ENCODE results near the gene YBEY.

Gene YBEY

DNA sequence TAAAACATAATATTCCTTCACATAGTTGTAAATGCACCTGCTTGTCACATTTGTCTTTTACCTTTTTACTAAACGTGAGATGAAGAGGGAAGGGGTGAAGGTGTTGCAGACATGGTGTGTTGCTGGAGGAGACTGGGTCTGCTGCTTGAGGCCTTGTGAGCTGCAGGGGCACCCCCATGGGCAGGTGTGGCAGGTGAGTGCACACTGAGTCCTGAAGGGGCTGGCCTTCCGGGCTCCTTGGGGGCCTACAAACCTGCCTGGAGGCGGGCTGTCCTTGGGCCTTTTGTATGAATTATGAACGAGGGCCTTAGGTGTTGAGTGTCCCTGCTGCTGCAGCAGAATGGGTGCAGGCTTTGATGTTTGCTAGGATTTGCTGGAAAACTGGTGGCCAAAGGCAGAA is 41.6 kb downstream of the YBEY start:
- no peak for DNase-seq (ENCODE audit: low read depth in 2 of 2)

DNA sequence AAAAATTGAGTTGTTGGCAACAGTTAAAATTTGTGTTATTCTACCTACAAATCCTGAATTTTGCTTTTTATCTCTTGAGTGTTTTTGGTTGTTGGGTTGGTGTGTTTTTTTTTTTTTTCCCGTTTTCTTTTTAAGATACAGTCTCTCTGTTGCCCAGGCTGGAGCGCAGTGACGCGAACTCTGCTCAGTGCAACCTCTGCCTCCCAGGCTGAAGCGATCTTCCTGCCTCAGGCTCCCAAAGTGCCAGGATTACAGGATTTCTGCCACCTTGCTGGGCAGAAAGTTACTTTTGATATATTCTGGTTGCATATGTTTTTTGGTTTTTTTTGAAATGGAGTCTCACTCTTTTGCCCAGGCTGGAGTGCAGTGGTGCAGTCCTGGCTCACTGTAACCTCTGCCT is 42.0 kb downstream of the YBEY start:
- DNase-seq (ENCODE audit: low read depth in 2 of 2): no peak

DNA sequence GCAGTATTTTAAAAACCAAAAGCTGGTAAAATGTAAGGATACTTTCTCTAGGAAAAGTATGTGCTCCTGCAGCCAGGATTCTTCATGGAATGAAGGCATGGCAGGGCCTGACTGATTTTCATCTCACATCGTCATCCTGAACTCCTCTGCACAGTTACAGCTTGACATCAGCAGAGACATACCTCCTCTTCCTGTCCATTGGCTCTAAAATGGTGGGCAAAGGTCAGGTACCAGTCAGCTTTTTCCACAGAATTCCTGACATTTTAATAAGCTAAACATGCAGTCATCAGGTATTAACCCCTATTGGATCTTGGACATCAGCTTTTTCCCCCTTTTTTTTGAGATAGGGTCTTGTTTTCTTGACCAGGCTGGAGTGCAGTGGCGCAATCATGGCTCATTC is 43.7 kb downstream of the YBEY start:
- DNase-seq (ENCODE audit: low read depth in 2 of 2): no peak

DNA sequence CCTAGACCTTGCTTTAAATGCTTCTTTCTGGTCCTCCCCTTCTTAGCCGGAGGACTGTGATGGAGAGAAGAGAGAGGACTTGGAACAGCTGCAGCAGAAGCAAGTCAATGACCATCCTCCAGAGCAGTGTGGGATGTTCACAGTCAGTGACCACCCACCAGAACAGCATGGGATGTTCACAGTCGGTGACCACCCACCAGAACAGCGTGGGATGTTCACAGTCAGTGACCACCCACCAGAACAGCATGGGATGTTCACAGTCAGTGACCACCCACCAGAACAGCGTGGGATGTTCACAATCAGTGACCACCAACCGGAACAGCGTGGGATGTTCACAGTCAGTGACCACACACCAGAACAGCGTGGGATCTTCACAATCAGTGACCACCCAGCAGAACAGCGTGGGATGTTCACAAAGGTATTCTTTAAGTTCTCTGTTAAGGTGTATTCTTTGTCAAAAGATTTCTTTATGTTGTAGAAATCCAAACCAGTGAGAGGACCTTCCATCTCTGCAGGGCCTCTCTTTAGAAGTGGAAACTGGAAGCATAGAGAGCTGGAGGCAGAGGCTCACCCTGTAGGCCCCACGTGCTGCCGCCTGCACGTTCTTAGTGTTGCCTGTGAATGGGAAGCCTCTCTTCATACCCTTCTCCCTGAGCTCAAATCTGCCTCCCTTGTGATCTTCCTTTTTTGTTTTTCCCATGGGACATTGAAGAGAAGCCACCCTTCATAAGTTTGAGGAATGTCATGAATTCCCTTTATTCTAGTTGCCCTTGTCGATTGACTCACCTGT is 48.4 kb downstream of the YBEY start:
- DNase-seq (ENCODE audit: low read depth in 2 of 2): no peak

DNA sequence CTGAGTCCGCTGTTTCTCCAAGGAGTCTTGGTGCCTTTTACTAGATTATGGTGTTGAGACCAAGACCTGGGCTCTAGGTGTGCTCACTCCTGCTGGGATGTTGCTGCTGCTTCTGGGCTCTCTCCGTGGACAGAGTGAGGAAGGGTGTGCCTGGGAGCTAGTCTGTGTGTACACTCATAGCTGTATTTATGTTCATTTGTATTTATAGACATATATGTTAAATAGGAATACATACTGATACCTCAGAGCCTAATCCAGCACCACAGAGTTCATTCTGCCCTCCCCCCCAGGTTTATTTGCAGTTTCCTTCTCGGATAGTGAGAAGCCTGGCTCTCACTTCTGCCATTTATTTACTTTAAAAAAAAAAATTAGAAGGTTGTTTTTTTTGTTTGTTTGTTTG is 50.5 kb downstream of the YBEY start:
- DNase-seq (ENCODE audit: low read depth in 2 of 2): no peak

DNA sequence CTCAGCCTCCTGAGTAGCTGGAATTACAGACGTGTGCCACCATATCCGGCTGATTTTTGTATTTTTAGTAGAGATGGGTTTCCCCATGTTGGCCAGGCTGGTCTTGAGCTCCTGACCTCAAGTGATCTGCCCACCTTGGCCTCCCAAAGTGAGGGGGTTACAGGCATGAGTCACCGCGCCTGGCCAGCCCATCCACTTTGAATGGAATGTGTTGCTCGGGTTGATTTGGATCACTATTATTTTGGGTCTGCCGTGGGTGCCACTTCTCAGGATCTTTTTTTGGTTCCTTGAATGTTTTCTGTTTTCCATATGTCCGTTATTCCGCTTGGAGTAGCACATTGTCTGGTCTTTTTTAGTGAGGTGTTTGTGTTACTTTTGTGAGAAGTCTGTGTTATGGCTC is 54.9 kb downstream of the YBEY start:
- no peak for DNase-seq (ENCODE audit: low read depth in 2 of 2)

DNA sequence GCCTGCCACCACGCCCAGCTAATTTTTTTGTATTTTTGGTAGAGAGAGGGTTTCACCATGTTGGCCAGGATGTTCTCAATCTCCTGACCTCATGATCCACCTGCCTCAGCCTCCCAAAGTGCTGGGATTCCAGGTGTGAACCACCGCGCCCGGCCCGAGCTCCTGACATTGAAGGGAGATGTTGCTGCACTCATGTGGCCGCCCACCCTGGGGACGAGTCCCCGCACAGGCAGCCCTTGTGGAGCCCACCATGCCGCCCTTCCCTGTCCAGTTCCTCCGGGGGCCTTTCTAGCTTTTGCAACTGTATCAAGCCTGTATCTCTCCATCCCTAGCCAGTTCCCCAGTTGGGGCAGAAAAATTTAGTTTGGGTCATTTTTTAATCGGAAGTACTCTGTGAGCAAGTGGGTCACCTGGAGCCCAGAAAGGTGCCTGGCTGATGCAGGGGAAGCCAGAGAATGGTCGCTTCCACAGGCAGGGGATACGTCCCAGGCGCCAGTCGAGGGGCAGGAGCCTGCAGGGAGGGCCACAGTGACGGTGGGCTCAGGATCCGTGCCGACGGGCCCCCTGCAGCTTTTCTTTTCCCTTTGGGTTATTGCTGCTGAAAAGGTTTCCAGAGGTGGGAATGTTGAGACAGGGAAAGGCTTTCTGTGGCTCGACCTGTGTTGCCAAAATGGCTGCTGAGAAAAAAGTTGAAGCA is 58.2 kb downstream of the YBEY start:
- DNase-seq (ENCODE audit: low read depth in 2 of 2): no peak

DNA sequence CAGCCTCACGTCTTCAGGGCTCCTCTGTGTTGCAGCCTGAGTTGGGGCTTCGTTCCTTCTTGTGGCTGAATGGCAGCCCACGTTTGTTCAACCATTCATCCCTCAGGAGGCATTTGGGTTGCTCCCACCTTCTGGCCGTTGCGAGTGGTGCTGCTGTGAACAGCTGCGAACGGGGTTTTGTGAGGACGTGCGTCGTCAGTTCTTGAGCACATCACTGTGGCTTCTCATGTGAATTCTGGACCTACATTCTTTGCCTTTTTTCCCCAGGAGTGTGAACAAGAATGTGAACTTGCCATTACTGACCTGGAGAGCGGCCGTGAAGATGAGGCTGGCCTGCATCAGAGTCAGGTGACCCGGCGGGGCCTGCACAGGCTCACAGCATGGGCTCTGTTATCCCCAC is 59.7 kb downstream of the YBEY start:
- DNase-seq (ENCODE audit: low read depth in 2 of 2): no peak

DNA sequence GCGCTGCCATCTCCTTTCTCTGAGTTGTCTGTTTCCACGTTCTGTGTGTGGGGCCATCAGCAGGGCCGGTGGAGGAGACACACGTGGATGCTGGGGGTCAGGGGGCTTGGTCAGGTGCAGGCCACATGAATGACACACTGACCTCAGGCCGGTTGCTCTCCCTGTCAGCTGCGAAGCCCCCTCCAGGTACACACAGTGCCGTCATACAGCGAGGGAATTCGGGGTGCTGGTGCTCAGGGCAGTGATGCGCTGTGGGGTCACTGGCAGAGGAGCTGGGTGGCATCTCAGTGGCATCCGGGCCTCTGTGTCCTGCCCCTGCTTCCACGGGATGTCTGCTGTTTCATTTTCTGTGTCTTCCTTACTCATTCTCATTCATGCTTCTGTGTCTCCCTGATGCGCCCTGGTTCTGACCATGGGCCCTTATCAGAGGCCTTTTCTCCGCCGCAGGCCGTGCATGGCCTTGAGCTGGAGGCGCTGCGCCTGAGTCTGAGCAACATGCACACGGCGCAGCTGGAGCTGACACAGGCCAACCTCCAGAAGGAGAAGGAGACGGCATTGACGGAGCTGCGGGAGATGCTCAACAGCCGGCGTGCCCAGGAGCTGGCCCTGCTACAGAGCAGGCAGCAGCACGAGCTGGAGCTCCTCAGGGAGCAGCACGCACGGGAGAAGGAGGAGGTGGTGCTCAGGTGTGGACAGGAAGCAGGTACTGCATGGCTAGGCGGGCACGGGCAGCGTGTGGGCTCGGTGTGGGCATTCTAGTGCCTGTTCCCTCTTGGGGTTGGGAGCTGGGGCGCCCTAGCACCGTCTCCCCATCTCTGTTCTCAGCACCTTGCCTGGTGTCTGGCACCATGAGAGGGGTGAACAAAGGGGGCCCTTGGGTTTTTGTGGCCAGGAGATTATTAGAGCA is 60.4 kb downstream of the YBEY start:
- no peak for DNase-seq (ENCODE audit: low read depth in 2 of 2)

DNA sequence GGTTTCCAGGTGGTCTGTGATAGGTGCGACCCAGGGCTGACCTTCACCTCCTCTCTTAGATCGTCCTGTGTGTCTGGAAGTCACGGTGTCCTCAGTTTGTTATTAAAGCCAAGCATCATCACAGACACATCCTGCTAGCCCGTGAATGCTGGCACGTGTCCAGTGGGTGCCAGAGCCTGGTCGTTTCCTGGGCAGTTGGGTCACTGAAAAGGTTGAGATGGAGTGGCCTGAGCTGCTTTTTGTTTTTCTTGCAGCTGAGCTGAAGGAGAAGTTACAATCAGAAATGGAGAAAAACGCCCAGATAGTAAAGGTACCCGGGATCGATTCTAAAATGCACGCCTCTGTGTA is 61.0 kb downstream of the YBEY start:
- no peak for DNase-seq (ENCODE audit: low read depth in 2 of 2)

Measured in stimulated activated CD8-positive, alpha-beta memory T cell treated with anti-CD3 and anti-CD28 coated beads, Interleukin-2, amount 100 ng/mL, for 48 hours (primary cell).